Stimulated activated CD4-positive, alpha-beta T cell treated with anti-CD3 and anti-CD28 coated beads, Interleukin-1b, Interleukin-23, amount 100 ng/mL, for 48 hours (primary cell): ENCODE results near the gene OGDHL.

ENCODE experiments used
- DNase-seq: peaks from one replicate; pipeline ENCODE4 v3.0.0-alpha.2; 2020

The OGDHL gene

GRCh38 chr10:49688261-49688846, 73.8 kb downstream of the OGDHL start:
- no peak for DNase-seq

GRCh38 chr10:49686651-49687050, 75.5 kb downstream of the OGDHL start:
- no peak for DNase-seq
